ENCODE results near the gene ACYP1.

The ACYP1 gene

GRCh38 chr14:75090353-75090752 lies 26.5 kb upstream of the ACYP1 start:
- no peaks in the 10 kb centered on the region for H3K9me3 ChIP-seq (ENCODE audit: insufficient read depth, low read depth, low read length)
- H3K36me3 ChIP-seq (ENCODE audit: insufficient read depth, low read length): peaks cover 69% of the 10 kb centered on the region
- H3K4me3 ChIP-seq (ENCODE audit: low read length): no peak overlapping the region
- peaks cover 8% of the 10 kb centered on the region; the same call in 1 of the 2 replicates for H3K4me1 ChIP-seq (ENCODE audit: insufficient read depth, low read length)
- H3K9ac ChIP-seq (ENCODE audit: low read depth, low read length): no peak overlapping the region
- WGBS: 96% methylated on average over 3 of the region's 3 CpGs
- H3K27me3 ChIP-seq (ENCODE audit: insufficient read depth, low read length): no peaks in the 10 kb centered on the region
- no peak overlapping the region for H3K27ac ChIP-seq (ENCODE audit: low read depth, low read length)

GRCh38 chr14:75088566-75089373 lies 24.9 kb upstream of the ACYP1 start:
- Histone ChIP-seq H3K4me1 (ENCODE audit: insufficient read depth, low read length) (peaks cover 8% of the 10 kb centered on the region; the same call in 1 of the 2 replicates), H3K27me3 (ENCODE audit: insufficient read depth, low read length) (no peaks in the 10 kb centered on the region), H3K27ac (ENCODE audit: low read depth, low read length) (no peak overlapping the region), H3K4me3 (ENCODE audit: low read length) (no peak overlapping the region), H3K36me3 (ENCODE audit: insufficient read depth, low read length) (peaks cover 69% of the 10 kb centered on the region), H3K9me3 (ENCODE audit: insufficient read depth, low read depth, low read length) (no peaks in the 10 kb centered on the region), H3K9ac (ENCODE audit: low read depth, low read length) (no peak overlapping the region)
- WGBS: 80% methylated on average over 7 of the region's 7 CpGs

GRCh38 chr14:75088153-75088552 lies 24.3 kb upstream of the ACYP1 start:
- peaks cover 7% of the 10 kb centered on the region; the same call in 1 of the 2 replicates for H3K4me1 ChIP-seq (ENCODE audit: insufficient read depth, low read length)
- no peaks in the 10 kb centered on the region for H3K9me3 ChIP-seq (ENCODE audit: insufficient read depth, low read depth, low read length)
- H3K4me3 ChIP-seq (ENCODE audit: low read length): no peak overlapping the region
- no peak overlapping the region for H3K9ac ChIP-seq (ENCODE audit: low read depth, low read length)
- H3K27ac ChIP-seq (ENCODE audit: low read depth, low read length): no peak overlapping the region
- H3K36me3 ChIP-seq (ENCODE audit: insufficient read depth, low read length): peaks cover 71% of the 10 kb centered on the region
- H3K27me3 ChIP-seq (ENCODE audit: insufficient read depth, low read length): no peaks in the 10 kb centered on the region
- WGBS: 92% methylated on average over 2 of the region's 2 CpGs

GRCh38 chr14:75084513-75084912 lies 20.7 kb upstream of the ACYP1 start:
- Histone ChIP-seq H3K27me3 (ENCODE audit: insufficient read depth, low read length) (no peaks in the 10 kb centered on the region), H3K9ac (ENCODE audit: low read depth, low read length) (no peak overlapping the region), H3K9me3 (ENCODE audit: insufficient read depth, low read depth, low read length) (no peaks in the 10 kb centered on the region), H3K4me1 (ENCODE audit: insufficient read depth, low read length) (no peaks in the 10 kb centered on the region), H3K36me3 (ENCODE audit: insufficient read depth, low read length) (peaks cover 71% of the 10 kb centered on the region), H3K27ac (ENCODE audit: low read depth, low read length) (no peak overlapping the region), H3K4me3 (ENCODE audit: low read length) (no peak overlapping the region)
- WGBS: 94% methylated on average over 5 of the region's 5 CpGs

GRCh38 chr14:75083271-75083670 lies 19.4 kb upstream of the ACYP1 start:
- H3K27ac ChIP-seq (ENCODE audit: low read depth, low read length): no peak overlapping the region
- H3K27me3 ChIP-seq (ENCODE audit: insufficient read depth, low read length): no peaks in the 10 kb centered on the region
- WGBS: 86% methylated on average over 1 of the region's 1 CpG
- no peaks in the 10 kb centered on the region for H3K9me3 ChIP-seq (ENCODE audit: insufficient read depth, low read depth, low read length)
- no peak overlapping the region for H3K9ac ChIP-seq (ENCODE audit: low read depth, low read length)
- no peaks in the 10 kb centered on the region for H3K4me1 ChIP-seq (ENCODE audit: insufficient read depth, low read length)
- H3K36me3 ChIP-seq (ENCODE audit: insufficient read depth, low read length): peaks cover 69% of the 10 kb centered on the region
- H3K4me3 ChIP-seq (ENCODE audit: low read length): no peak overlapping the region

- Histone ChIP-seq H3K4me3 (ENCODE audit: low read length) (no peak overlapping the region), H3K27ac (ENCODE audit: low read depth, low read length) (no peak overlapping the region), H3K27me3 (ENCODE audit: insufficient read depth, low read length) (no peaks in the 10 kb centered on the region), H3K4me1 (ENCODE audit: insufficient read depth, low read length) (no peaks in the 10 kb centered on the region), H3K9me3 (ENCODE audit: insufficient read depth, low read depth, low read length) (no peaks in the 10 kb centered on the region), H3K36me3 (ENCODE audit: insufficient read depth, low read length) (peaks cover 54% of the 10 kb centered on the region), H3K9ac (ENCODE audit: low read depth, low read length) (no peak overlapping the region)
- WGBS: 100% methylated on average over 2 of the region's 2 CpGs
These were observed 17.9 kb upstream of the ACYP1 start for GRCh38 chr14:75081660-75082229.

- no peak overlapping the region for H3K4me3 ChIP-seq (ENCODE audit: low read length)
- H3K36me3 ChIP-seq (ENCODE audit: insufficient read depth, low read length): peaks cover 33% of the 10 kb centered on the region
- WGBS: 96% methylated on average over 4 of the region's 4 CpGs
- no peak overlapping the region for H3K9ac ChIP-seq (ENCODE audit: low read depth, low read length)
- H3K9me3 ChIP-seq (ENCODE audit: insufficient read depth, low read depth, low read length): no peaks in the 10 kb centered on the region
- no peaks in the 10 kb centered on the region for H3K4me1 ChIP-seq (ENCODE audit: insufficient read depth, low read length)
- no peak overlapping the region for H3K27ac ChIP-seq (ENCODE audit: low read depth, low read length)
- H3K27me3 ChIP-seq (ENCODE audit: insufficient read depth, low read length): no peaks in the 10 kb centered on the region
These were observed 15.7 kb upstream of the ACYP1 start for GRCh38 chr14:75079521-75079920.

- Histone ChIP-seq H3K4me3 (ENCODE audit: low read length) (no peak overlapping the region), H3K27me3 (ENCODE audit: insufficient read depth, low read length) (no peaks in the 10 kb centered on the region), H3K27ac (ENCODE audit: low read depth, low read length) (no peak overlapping the region), H3K9ac (ENCODE audit: low read depth, low read length) (no peak overlapping the region), H3K4me1 (ENCODE audit: insufficient read depth, low read length) (no peaks in the 10 kb centered on the region), H3K9me3 (ENCODE audit: insufficient read depth, low read depth, low read length) (no peaks in the 10 kb centered on the region), H3K36me3 (ENCODE audit: insufficient read depth, low read length) (peaks cover 16% of the 10 kb centered on the region)
These were observed 14.0 kb upstream of the ACYP1 start for GRCh38 chr14:75077794-75078193.

GRCh38 chr14:75070383-75070782 lies 6.6 kb upstream of the ACYP1 start:
- H3K27ac ChIP-seq (ENCODE audit: low read depth, low read length): no peak overlapping the region
- no peaks in the 10 kb centered on the region for H3K9me3 ChIP-seq (ENCODE audit: insufficient read depth, low read depth, low read length)
- H3K36me3 ChIP-seq (ENCODE audit: insufficient read depth, low read length): no peaks in the 10 kb centered on the region
- H3K4me3 ChIP-seq (ENCODE audit: low read length): peak overlapping the region; percentile 63; the same call in 1 of the 2 replicates
- WGBS: 93% methylated on average over 9 of the region's 9 CpGs
- no peak overlapping the region for H3K9ac ChIP-seq (ENCODE audit: low read depth, low read length)
- peaks cover 8% of the 10 kb centered on the region for H3K4me1 ChIP-seq (ENCODE audit: insufficient read depth, low read length)
- H3K27me3 ChIP-seq (ENCODE audit: insufficient read depth, low read length): no peaks in the 10 kb centered on the region

- Histone ChIP-seq H3K27ac (ENCODE audit: low read depth, low read length) (peak overlapping the region; percentile 55; the same call in 1 of the 2 replicates), H3K36me3 (ENCODE audit: insufficient read depth, low read length) (no peaks in the 10 kb centered on the region), H3K4me1 (ENCODE audit: insufficient read depth, low read length) (peaks cover 8% of the 10 kb centered on the region), H3K4me3 (ENCODE audit: low read length) (peak overlapping the region; percentile 63), H3K9me3 (ENCODE audit: insufficient read depth, low read depth, low read length) (no peaks in the 10 kb centered on the region), H3K9ac (ENCODE audit: low read depth, low read length) (no peak overlapping the region; the same call in none of the 2 replicates), H3K27me3 (ENCODE audit: insufficient read depth, low read length) (no peaks in the 10 kb centered on the region)
- WGBS: 20% methylated on average over 12 of the region's 12 CpGs
These were observed 6.0 kb upstream of the ACYP1 start for GRCh38 chr14:75069811-75070145.

GRCh38 chr14:75069121-75069810 lies 5.4 kb upstream of the ACYP1 start, which contains the start of gene ZC2HC1C:
Gene ZC2HC1C, plus strand, starts transcription at chr14:75069641. Its CDS starts 933 bp downstream, at chr14:75070574.
- WGBS: 1% methylated on average over 58 of the region's 58 CpGs
- Histone ChIP-seq H3K4me3 (ENCODE audit: low read length) (peak within 1 kb of the TSS; percentile 63), H3K4me1 (ENCODE audit: insufficient read depth, low read length) (peaks cover 8% of the 10 kb centered on the region), H3K9ac (ENCODE audit: low read depth, low read length) (peak within 1 kb of the TSS; percentile 90), H3K27me3 (ENCODE audit: insufficient read depth, low read length) (no peaks in the 10 kb centered on the region), H3K27ac (ENCODE audit: low read depth, low read length) (peak within 1 kb of the TSS; percentile 92), H3K36me3 (ENCODE audit: insufficient read depth, low read length) (no peaks in the 10 kb centered on the region), H3K9me3 (ENCODE audit: insufficient read depth, low read depth, low read length) (no peaks in the 10 kb centered on the region)
